GM19023 (cell line): ENCODE measurements around the gene KLHL20.
A peak's percentile ranks its signal among the peaks of the same experiment; 100 is the strongest.

Experiments used
- ATAC-seq: cut with Tn5 transposase; IDR thresholded peaks from one replicate; pipeline ENCODE4 v1.9.1; 2021; ENCODE audit warnings: mild to moderate bottlenecking, moderate library complexity; ENCODE audit not compliant: unreplicated experiment

KLHL20 gene

DNA sequence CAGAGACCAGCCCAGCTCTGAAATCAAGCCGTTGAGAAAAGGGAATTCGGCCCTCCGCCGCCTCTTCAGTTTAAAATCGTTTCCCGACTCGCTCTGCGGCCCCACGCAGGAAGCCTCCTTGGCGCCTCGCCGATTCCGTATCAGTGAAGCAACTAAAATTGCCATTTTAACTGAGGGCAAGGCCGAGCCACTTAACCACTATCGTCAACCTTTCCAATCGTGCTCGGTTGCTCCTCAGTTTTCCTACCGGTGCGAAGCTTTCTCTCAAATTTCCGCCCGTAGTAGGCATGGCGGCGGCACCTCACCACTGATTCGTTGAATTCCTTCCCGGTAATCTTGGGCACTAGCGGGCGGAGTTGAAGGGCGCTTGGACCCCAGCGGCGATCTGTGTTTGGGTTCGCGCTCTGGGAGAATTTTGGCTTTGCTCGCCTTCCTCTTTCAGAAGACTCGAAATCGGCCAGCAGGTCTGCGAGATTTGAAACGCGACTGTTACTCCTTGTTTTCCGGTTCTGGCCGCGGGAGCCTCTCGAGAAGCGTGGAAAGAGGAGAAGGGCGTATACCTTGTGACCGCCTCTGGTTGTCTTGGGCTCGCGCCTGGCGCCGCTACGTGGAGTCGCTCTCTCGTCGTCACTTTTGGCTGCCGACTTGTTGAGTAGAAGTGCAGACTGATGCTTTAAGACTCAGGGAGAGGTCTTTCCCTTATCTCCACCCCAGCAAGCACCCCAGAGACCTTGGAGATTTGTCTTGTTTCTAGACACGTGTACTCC, 109.7 kb downstream of the KLHL20 start, which contains the start of the genes CENPL and DARS2:
Gene CENPL (minus strand): TSS at position 569 of the 767 bp plus-strand sequence. CDS start 13,584 bp downstream, outside the sequence.
Gene DARS2 (plus strand): TSS at position 359 of the 767 bp plus-strand sequence. CDS start 557 bp downstream, outside the sequence.
- ATAC-seq: peak; percentile 82

DNA sequence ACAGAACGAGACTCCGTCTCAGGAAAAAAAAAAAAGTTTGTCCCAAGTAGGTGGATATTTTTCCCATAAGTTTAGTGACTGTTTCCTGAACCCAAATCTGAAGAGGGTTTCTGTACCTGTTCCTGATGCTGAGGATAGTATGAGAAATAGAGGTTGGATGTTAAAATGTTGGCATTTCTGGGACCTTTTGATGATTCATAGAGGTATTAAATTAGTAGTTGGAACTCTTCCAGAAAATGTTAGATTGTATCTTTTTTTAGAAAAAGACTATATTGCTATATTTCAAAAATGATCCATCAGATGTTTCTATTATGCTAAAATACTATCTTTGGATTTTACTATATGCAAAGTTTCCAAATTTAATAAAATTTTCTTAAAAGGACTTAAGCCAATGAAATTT, 112.8 kb downstream of the KLHL20 start:
- ATAC-seq: no peak

DNA sequence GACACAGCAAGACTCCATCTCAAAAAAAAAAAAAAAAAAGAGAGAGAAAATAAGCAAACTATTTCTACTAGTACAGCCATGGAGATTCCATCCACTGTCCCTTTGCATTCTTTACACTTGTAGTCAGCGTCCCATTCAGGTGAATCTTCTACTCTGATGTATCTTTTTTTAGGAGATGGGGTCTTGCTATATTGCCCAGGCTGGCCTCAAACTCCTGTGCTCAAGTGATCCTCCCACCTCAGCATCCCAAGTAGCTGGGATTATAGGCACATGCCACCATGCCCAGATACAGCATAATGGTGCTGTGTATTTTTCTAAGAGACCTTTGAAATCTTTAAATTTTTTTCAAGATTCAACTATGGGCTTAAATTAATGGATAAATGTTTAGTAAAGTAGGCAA, 118.0 kb downstream of the KLHL20 start:
- ATAC-seq: no peak
